ENCODE measurements around the gene NF2.

- TF ChIP-seq CTCF (conservative IDR thresholded peaks at IDR 0.05; ENCODE audit: low read depth, low read length) = no peak
- TF ChIP-seq EZH2 (IDR thresholded peaks at IDR 0.05; ENCODE audit: borderline replicate concordance, low read depth, low read length, poor library complexity, severe bottlenecking) = no peak
These were observed 121.4 kb downstream of the NF2 start for GRCh38 chr22:29724843-29725242.
